Right ventricle myocardium superior (tissue), 1 donor: ENCODE results near the gene P2RX7. TPM values are rescaled to one million over a fixed set of nuclear protein-coding genes. Genes with fewer than 3 reads are reported as not detected.
A peak's percentile ranks its signal among the peaks of the same experiment; 100 is the strongest.
"Not testable (repeated sequence)": the region's sequence is repeated elsewhere in the genome, so short reads cannot be mapped to it uniquely, and the experiment has no call there.

Source experiments
- ATAC-seq: fragments of 200-7000 bp; cut with Tn5 transposase; one replicate; pipeline ENCODE4 v1.9.1; 2020; ENCODE audit warnings: mild to moderate bottlenecking; ENCODE audit not compliant: poor library complexity
- DNase-seq: peaks from one replicate; pipeline ENCODE4 v3.0.0-alpha.2; 2020
- intact Hi-C: fragments of 100-400 bp; cut with DNase I; formaldehyde crosslinking; loops from one replicate; pipeline ENCODE4 v1.11.2; 2022
- total RNA-seq: library from RNA; stranded (reverse); fragmentation: NEBNext Ultra II Directional; extraction: Animal tissue kit (Norgen Biotek cat#: 25700); gene quantifications from one replicate; pipeline ENCODE4 v1.2.1, GENCODE V29; 2021
- donor health status: DM: no; HTN: yes; CAD: no; lungs with severe emphysema.

The P2RX7 gene
- total RNA-seq, 1 donor from 2014 or later: 1.7 TPM

GRCh38 chr12:121128908-121129810 is 3.5 kb upstream of the P2RX7 start:
- DNase-seq (peak; percentile 89), ATAC-seq (peak; percentile 79)
- intact Hi-C loops: no loop called here

- intact Hi-C loops: no loop called here
- ATAC-seq (no peak), DNase-seq (no peak)
Measured at GRCh38 chr12:121129811-121130147, 2.9 kb upstream of the P2RX7 start.

- intact Hi-C loops: no loop called here
- DNase-seq (no peak), ATAC-seq (no peak)
Measured at GRCh38 chr12:121130866-121131373, 1.8 kb upstream of the P2RX7 start.

DNA sequence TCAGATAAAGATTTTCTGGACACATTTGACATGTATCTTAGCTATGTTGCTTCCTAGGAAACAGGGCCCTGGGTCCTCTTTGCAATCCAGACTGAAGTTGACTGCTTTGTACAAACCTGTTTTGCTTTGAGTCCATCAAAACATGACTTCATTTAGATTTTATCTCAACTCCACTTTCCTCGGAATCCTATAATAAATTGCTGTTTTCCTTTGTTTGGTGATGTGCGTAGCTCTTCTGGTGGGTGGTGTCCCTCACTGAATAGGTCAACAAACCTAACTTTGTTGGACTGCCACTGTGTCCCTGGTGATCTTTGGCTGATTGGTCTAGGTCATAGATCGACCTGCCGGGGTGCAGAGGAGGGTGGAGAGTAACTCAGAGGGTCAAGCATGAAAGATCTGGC is 735 bp upstream of the P2RX7 start:
- intact Hi-C loops: no loop called here
- no peak for ATAC-seq
- no peak for DNase-seq

GRCh38 chr12:121133838-121134237 is 1.2 kb downstream of the P2RX7 start:
- DNase-seq: no peak
- intact Hi-C loops: no loop called here
- no peak for ATAC-seq

DNA sequence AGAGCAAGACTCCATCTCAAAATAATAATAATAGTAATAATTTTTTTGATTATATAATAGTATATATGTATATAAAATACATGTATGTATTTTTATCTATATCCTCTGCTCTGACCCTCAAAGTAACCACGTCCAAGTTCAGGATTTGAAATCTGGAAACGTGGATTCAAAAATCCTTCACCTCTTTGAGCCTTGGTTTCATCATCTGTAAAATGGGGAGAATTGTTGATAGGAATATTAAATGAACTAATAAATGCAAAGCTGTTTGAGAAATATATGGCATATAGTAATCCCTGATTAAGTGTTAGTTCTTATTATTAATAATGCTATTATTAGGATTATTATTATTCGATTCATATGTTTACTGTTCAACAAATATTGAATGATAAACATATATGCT is 2.6 kb downstream of the P2RX7 start:
- no peak for ATAC-seq
- DNase-seq: no peak
- intact Hi-C loops: no loop called here

DNA sequence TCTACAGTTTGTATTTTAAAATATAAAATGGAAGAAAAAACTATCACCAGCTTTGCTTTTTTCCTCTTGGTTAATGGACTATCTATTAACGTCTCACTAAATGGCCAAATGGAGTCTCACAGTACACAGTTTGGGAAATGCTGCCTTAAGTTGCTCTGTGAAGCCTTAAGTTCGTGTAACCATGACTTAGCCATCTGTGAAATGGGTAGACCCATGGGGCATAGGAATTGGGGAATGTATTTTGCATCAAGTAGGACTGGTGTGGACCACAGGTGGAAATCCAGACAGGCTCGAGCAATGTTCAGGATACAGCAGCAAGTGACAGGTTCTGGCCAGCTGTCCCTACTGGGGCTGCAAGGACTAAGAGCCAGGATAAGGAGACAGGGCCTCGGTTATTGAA is 4.8 kb downstream of the P2RX7 start:
- ATAC-seq: no peak
- intact Hi-C loops: no loop called here
- DNase-seq: no peak

GRCh38 chr12:121138284-121138683 is 5.6 kb downstream of the P2RX7 start:
- ATAC-seq (no peak), DNase-seq (no peak)
- intact Hi-C loops: no loop called here

DNA sequence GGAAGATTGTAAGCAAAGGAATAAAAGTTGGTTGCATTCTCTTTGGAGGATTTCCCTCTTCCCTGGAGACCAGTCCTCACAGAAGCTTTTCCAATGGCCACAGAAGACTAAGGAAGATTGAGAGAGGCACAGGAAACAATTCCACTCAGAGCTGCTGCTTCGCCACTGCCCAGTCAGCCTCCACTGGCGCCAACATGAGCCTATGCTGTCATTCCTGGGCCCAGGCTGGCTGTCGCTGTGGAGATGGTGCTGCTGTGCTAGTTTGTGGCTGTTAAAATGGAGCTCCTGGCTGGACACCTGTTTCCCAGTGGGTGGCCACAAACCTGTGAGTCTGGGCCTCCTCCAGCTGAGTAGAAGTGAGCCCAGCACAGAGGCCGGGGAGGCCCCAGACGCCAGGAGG is 6.6 kb downstream of the P2RX7 start:
- no peak for ATAC-seq
- no peak for DNase-seq
- intact Hi-C loops: no loop called here

DNA sequence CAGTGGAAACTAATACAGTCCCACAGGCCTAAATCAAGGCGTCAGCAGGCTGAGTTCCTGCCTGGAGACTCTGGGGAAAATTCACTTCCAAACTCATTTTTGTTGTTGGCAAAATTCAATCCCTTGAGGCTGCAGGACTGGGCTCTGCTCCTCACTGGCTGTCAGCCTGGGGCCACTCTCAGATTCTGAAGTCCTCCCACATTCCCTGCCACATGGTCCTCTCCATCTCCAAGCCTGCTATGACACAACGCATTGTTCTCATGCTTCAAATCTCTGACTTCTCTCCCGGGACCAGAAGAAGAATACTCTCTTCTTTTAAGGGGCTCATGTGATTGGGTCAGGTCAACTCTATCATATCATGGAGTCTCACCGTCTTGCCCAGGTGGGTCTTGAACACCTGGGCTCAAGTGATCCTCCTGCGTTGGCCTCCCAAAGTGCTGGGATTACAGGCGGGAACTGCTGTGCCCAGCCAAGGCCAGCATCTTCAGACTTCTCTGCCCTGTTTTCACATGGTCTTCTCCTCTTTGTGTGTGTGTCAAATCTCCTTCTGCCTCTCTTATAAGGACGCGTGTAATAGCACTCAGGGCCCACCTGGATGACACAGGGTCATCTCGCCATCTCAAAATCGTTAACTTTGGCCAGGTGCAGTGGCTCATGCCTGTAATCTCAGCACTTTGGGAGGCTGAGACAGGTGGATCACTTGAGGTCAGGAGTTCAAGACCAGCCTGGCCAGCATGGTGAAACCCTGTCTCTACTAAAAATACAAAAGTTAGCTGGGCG is 9.7 kb downstream of the P2RX7 start:
- intact Hi-C loops: no loop called here
- ATAC-seq (no peak), DNase-seq (no peak)

DNA sequence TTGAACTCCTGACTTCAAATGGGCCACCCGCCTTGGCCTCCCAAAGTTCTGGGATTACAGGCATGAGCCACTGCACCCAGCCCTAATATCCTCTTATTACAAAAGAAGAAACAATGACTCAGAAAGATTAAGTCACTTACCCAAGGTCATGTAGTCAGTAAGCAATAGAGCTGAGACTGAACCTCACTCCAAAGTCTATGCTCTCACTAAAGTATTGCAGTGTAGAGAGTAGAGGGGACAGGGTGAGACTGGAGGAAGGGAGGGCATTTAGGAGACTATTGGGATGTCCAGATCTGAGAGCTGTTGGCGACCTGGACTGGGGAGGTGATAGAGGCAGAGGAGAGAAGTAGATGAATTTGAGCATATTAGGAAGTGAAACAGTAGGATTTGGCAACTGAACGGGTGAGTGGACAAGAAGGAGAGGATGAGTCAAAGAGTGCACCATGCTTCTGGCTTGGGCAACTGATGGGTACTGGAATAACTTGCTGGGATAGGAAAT is 11.8 kb downstream of the P2RX7 start:
- ATAC-seq (peak; percentile 55), DNase-seq (no peak)
- intact Hi-C loops: no loop called here

- ATAC-seq (peak; percentile 34), DNase-seq (no peak)
- intact Hi-C loops: no loop called here
Measured at GRCh38 chr12:121145221-121145620, 12.5 kb downstream of the P2RX7 start.

- DNase-seq, intact Hi-C loops, ATAC-seq: not testable (repeated sequence)
Measured at GRCh38 chr12:121149289-121149688, 16.6 kb downstream of the P2RX7 start.

- ATAC-seq: no peak
- intact Hi-C loops: no loop called here
Measured at GRCh38 chr12:121154793-121155375, 22.2 kb downstream of the P2RX7 start.

DNA sequence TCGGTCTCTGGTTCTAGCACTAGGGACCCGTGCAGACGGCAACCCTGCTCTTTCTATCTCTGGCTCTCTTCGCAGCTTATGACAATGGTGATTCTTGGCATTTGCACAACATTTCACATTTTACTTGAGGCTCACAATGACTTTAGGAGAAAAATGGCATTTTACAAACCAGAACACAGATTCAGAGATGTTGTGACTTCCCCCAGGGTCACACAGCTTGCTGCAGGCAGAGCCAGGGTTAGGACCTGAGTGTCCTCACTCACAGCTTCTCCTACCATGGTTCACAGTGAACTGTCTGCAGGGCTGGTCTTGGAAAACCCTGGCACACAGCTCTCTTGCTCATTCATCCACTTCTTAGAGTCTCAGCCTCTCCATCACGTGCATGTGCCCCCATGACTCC is 23.7 kb downstream of the P2RX7 start:
- DNase-seq: no peak
- no peak for ATAC-seq
- intact Hi-C loops: no loop called here

More at GRCh38 chr12:121154793-121155375, 22.2 kb downstream of the P2RX7 start:
- DNase-seq: no peak

DNA sequence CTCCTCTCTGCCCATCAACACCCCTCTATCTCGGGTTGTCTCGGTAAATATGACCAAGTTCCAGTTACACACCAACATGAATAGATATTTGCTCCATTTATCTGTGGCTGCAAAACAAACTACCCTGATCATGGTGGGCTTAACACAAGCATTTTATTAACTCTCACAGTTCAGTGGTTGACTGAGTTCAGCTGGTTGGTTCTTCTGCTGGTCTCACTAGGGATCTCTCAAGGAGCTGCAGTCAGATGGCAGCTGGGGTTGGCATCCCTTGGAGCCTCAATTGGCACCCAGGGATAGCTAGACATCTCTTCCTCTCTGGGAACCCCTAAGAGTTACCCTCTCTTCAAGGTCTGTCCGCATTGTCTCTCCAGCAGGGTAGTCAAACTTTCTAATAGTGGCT is 25.4 kb downstream of the P2RX7 start:
- DNase-seq (no peak), ATAC-seq (no peak)
- intact Hi-C loops: no loop called here

GRCh38 chr12:121158728-121159351 is 26.2 kb downstream of the P2RX7 start:
- ATAC-seq, intact Hi-C loops: not testable (repeated sequence)

DNA sequence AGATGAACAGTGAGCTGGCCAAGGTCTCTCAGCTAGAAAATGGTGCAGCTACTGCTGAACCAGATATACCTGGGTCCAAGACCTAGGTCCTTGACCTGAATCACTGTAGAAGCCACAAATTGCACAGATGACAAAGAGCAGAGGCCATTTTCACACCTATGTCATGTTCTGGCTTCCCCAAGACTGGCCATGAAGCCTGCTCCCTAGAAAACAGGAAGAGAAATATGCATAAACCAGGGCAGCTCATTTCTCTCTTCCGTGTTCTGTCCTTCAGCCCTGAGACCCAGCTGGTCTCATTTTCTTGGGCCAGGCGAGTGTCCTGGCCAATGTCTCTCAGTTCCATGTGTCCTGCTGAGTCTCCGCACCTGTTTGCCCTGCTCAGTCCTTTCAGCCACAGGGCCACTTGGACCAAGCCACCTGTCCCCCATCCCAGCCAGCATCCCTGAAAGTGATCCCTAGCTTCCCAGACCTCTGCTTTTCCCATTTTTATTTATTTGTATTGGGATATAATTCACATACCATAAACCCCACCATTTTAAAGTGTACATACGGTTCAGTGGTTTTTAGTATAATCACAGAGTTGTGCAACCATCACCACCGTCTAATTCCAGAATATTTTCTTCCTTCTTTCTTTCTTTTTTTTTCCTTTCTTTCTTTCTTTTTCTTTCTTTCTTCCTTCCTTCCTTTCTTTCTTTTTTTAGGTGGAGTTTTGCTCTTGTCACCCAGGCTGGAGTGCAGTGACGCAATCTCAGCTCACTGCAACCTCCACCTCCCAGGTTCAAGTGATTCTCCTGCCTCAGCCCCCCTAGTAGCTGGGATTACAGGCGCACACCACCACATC is 27.0 kb downstream of the P2RX7 start:
- DNase-seq: no peak
- no peak for ATAC-seq
- intact Hi-C loops: no loop called here

More at GRCh38 chr12:121158728-121159351, 26.2 kb downstream of the P2RX7 start:
- not testable (repeated sequence) for DNase-seq
